Measurements from ENCODE around the gene PNMT. TPM values are rescaled to one million over a fixed set of nuclear protein-coding genes. Genes with fewer than 3 reads are reported as not detected.

Gene PNMT
- total and polyA plus RNA-seq, 5 donors from 2014 or later: 1.2 TPM; not detected in 4

- ATAC-seq (ENCODE audit: low read depth in 2 of 2) (no peak), DNase-seq (no peak)
- peaks cover 16% of the 10 kb centered on the region for H3K36me3 ChIP-seq (ENCODE audit: control insufficient read depth, insufficient read depth, low read length)
- H3K4me3 Mint-ChIP-seq: peak overlapping the region in 2 of 4 donors; percentile 3 to 45
- peaks cover 36% of the 10 kb centered on the region for H3K36me3 Mint-ChIP-seq
- H3K9me3 Mint-ChIP-seq: peaks cover 0 to 4% (median 0%) of the 10 kb centered on the region in 7 donors
- H3K27me3 Mint-ChIP-seq: no peaks in the 10 kb centered on the region
- H3K27ac Mint-ChIP-seq: peak overlapping the region in 1 of 3 donors; percentile 79
- no peaks in the 10 kb centered on the region for H3K9me3 ChIP-seq (ENCODE audit: control insufficient read depth in 2 of 2, low read length in 2 of 2)
- peaks cover 23 to 55% (median 37%) of the 10 kb centered on the region in 4 donors for H3K4me1 Mint-ChIP-seq
- H3K27ac ChIP-seq (ENCODE audit: insufficient read depth, low read length, poor library complexity, severe bottlenecking): no peak overlapping the region
- no peak overlapping the region for H3K4me3 ChIP-seq (ENCODE audit: low read depth, low read length)
- H3K4me1 ChIP-seq (ENCODE audit: control insufficient read depth, insufficient read depth, low read length, poor library complexity, severe bottlenecking): peaks cover 35% of the 10 kb centered on the region
- no peaks in the 10 kb centered on the region for H3K27me3 ChIP-seq (ENCODE audit: control insufficient read depth, insufficient read depth, low read length)
These were observed 15.2 kb downstream of the PNMT start for GRCh38 chr17:39683295-39683939.

DNA sequence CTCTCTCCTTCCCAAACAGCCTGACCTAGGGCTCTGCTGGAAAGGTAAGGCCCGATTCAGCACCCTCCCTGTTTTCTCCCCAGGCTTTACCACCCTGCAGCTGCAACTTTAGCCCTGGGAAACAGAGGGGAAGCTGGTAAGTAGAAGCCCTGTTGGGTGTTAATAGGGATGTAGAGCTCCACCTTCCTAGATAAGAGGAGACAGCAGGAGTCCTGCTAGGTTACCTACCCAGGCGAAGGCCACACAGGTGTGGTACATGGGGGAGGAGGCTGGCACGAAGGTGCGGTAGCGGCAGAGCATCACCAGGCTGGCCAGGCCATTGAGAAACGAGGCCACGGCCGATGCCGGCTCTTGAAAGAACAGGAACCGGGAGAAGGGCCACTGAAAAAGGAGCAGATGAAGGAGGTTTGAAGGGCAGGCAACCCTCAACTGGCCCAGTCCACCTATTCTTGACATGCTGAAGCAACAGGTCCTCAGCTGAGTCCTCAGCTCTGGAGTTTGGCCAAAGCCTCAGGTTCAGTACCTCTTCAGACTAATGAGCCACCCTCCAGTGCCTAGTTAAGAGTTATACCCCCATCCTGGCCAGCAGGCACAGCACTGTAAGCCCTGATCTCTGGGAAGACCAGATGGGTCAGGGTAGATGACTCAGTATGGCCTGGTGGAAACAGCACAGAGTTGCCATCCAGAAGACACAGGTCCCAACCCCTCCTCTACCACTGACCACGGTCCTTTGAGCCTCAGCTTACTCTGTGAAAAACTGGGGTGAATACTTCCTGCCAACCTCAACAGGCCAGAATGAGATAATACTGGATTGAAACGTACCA lies 16.3 kb downstream of the PNMT start:
- Histone ChIP-seq H3K36me3 (ENCODE audit: control insufficient read depth, insufficient read depth, low read length) (peaks cover 16% of the 10 kb centered on the region), H3K9me3 (ENCODE audit: control insufficient read depth in 2 of 2, low read length in 2 of 2) (no peaks in the 10 kb centered on the region), H3K4me1 (ENCODE audit: control insufficient read depth, insufficient read depth, low read length, poor library complexity, severe bottlenecking) (peaks cover 32% of the 10 kb centered on the region), H3K27ac (ENCODE audit: insufficient read depth, low read length, poor library complexity, severe bottlenecking) (no peak overlapping the region), H3K4me3 (ENCODE audit: low read depth, low read length) (no peak overlapping the region), H3K27me3 (ENCODE audit: control insufficient read depth, insufficient read depth, low read length) (no peaks in the 10 kb centered on the region)
- H3K36me3 Mint-ChIP-seq: peaks cover 35% of the 10 kb centered on the region
- peaks cover 22 to 52% (median 31%) of the 10 kb centered on the region in 4 donors for H3K4me1 Mint-ChIP-seq
- no peak for DNase-seq
- no peak for ATAC-seq (ENCODE audit: low read depth in 2 of 2)
- no peaks in the 10 kb centered on the region for H3K27me3 Mint-ChIP-seq
- H3K27ac Mint-ChIP-seq: peak overlapping the region in 1 of 3 donors; percentile 53
- peaks cover 0 to 4% (median 0%) of the 10 kb centered on the region in 7 donors for H3K9me3 Mint-ChIP-seq
- H3K4me3 Mint-ChIP-seq: peak overlapping the region in 1 of 4 donors; percentile 71

GRCh38 chr17:39687101-39687545 lies 18.9 kb downstream of the PNMT start:
- Histone ChIP-seq H3K36me3 (ENCODE audit: control insufficient read depth, insufficient read depth, low read length) (peaks cover 16% of the 10 kb centered on the region), H3K4me1 (ENCODE audit: control insufficient read depth, insufficient read depth, low read length, poor library complexity, severe bottlenecking) (peaks cover 21% of the 10 kb centered on the region), H3K9me3 (ENCODE audit: control insufficient read depth in 2 of 2, low read length in 2 of 2) (no peaks in the 10 kb centered on the region), H3K27ac (ENCODE audit: insufficient read depth, low read length, poor library complexity, severe bottlenecking) (peak overlapping the region; percentile 86), H3K27me3 (ENCODE audit: control insufficient read depth, insufficient read depth, low read length) (no peaks in the 10 kb centered on the region), H3K4me3 (ENCODE audit: low read depth, low read length) (peak overlapping the region; percentile 23)
- peaks cover 0 to 4% (median 0%) of the 10 kb centered on the region in 7 donors for H3K9me3 Mint-ChIP-seq
- H3K4me1 Mint-ChIP-seq: peaks cover 9 to 36% (median 21%) of the 10 kb centered on the region in 4 donors
- no peaks in the 10 kb centered on the region for H3K27me3 Mint-ChIP-seq
- peak overlapping the region; percentile 97 to 99 (median 98) for H3K4me3 Mint-ChIP-seq
- DNase-seq (no peak), ATAC-seq (ENCODE audit: low read depth in 2 of 2) (no peak)
- H3K27ac Mint-ChIP-seq: peak overlapping the region; percentile 96 to 99 (median 98)
- peaks cover 23% of the 10 kb centered on the region for H3K36me3 Mint-ChIP-seq

GRCh38 chr17:39687546-39688474 lies 19.6 kb downstream of the PNMT start, which contains the start of gene PGAP3:
Gene PGAP3, minus strand, starts transcription at chr17:39688057. Its CDS starts 43 bp downstream, at chr17:39688014.
- H3K4me3 Mint-ChIP-seq: peak within 1 kb of the TSS; percentile 97 to 99 (median 98)
- DNase-seq: peak; percentile 70 to 91 (median 83)
- peaks cover 19% of the 10 kb centered on the region for H3K36me3 Mint-ChIP-seq
- ATAC-seq (ENCODE audit: low read depth in 2 of 2): peak; percentile 87 to 89
- H3K4me1 Mint-ChIP-seq: peaks cover 9 to 36% (median 21%) of the 10 kb centered on the region in 4 donors
- H3K9me3 Mint-ChIP-seq: peaks cover 0 to 4% (median 0%) of the 10 kb centered on the region in 7 donors
- H3K27me3 Mint-ChIP-seq: no peaks in the 10 kb centered on the region
- Histone ChIP-seq H3K4me3 (ENCODE audit: low read depth, low read length) (peak within 1 kb of the TSS; percentile 93), H3K9me3 (ENCODE audit: control insufficient read depth in 2 of 2, low read length in 2 of 2) (no peaks in the 10 kb centered on the region), H3K36me3 (ENCODE audit: control insufficient read depth, insufficient read depth, low read length) (peaks cover 16% of the 10 kb centered on the region), H3K27ac (ENCODE audit: insufficient read depth, low read length, poor library complexity, severe bottlenecking) (peak within 1 kb of the TSS; percentile 86), H3K27me3 (ENCODE audit: control insufficient read depth, insufficient read depth, low read length) (no peaks in the 10 kb centered on the region), H3K4me1 (ENCODE audit: control insufficient read depth, insufficient read depth, low read length, poor library complexity, severe bottlenecking) (peaks cover 21% of the 10 kb centered on the region)
- H3K27ac Mint-ChIP-seq: peak within 1 kb of the TSS; percentile 96 to 99 (median 98)

DNA sequence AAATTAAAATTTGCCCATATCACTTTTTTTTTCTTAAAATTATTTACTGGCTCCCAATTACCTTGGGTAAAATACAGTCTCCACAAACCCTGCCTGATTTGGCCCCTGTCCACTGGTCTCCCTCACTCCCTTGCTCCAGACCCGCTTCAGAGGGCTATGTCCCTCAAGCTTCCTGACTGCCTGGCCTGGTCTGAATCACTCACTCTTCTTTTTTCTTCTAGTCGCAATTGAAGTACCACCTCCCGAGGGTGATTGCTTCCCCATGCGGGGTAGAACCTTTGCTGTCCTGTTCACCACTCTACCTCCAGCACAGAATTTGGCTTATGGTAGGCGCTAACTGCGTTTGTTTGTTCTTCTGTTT lies 20.2 kb downstream of the PNMT start:
- H3K4me1 Mint-ChIP-seq: peaks cover 9 to 31% (median 21%) of the 10 kb centered on the region in 4 donors
- no peaks in the 10 kb centered on the region for H3K27me3 Mint-ChIP-seq
- ATAC-seq (ENCODE audit: low read depth in 2 of 2) (no peak), DNase-seq (no peak)
- peak overlapping the region; percentile 93 for H3K4me3 ChIP-seq (ENCODE audit: low read depth, low read length)
- peak overlapping the region; percentile 86 for H3K27ac ChIP-seq (ENCODE audit: insufficient read depth, low read length, poor library complexity, severe bottlenecking)
- H3K27ac Mint-ChIP-seq: peak overlapping the region; percentile 96 to 99 (median 98)
- H3K4me3 Mint-ChIP-seq: peak overlapping the region; percentile 97 to 99 (median 98)
- peaks cover 0 to 4% (median 0%) of the 10 kb centered on the region in 7 donors for H3K9me3 Mint-ChIP-seq
- H3K36me3 Mint-ChIP-seq: peaks cover 13% of the 10 kb centered on the region
- H3K36me3 ChIP-seq (ENCODE audit: control insufficient read depth, insufficient read depth, low read length): peaks cover 10% of the 10 kb centered on the region
- H3K4me1 ChIP-seq (ENCODE audit: control insufficient read depth, insufficient read depth, low read length, poor library complexity, severe bottlenecking): peaks cover 21% of the 10 kb centered on the region
- H3K9me3 ChIP-seq (ENCODE audit: control insufficient read depth in 2 of 2, low read length in 2 of 2): no peaks in the 10 kb centered on the region
- no peaks in the 10 kb centered on the region for H3K27me3 ChIP-seq (ENCODE audit: control insufficient read depth, insufficient read depth, low read length)

GRCh38 chr17:39688945-39689344 lies 20.7 kb downstream of the PNMT start:
- peak overlapping the region; percentile 93 for H3K4me3 ChIP-seq (ENCODE audit: low read depth, low read length)

GRCh38 chr17:39694593-39694992 lies 26.3 kb downstream of the PNMT start:
- no peaks in the 10 kb centered on the region for H3K4me1 ChIP-seq (ENCODE audit: control insufficient read depth, insufficient read depth, low read length, poor library complexity, severe bottlenecking)
- Mint-ChIP-seq H3K27ac (no peak overlapping the region), H3K4me1 (peaks cover 0 to 9% (median 4%) of the 10 kb centered on the region in 4 donors), H3K4me3 (no peak overlapping the region), H3K9me3 (no peaks in the 10 kb centered on the region), H3K36me3 (no peaks in the 10 kb centered on the region), H3K27me3 (peaks cover 31% of the 10 kb centered on the region)
- DNase-seq (no peak), ATAC-seq (ENCODE audit: low read depth in 2 of 2) (no peak)
- H3K4me3 ChIP-seq (ENCODE audit: low read depth, low read length): no peak overlapping the region
- H3K27ac ChIP-seq (ENCODE audit: insufficient read depth, low read length, poor library complexity, severe bottlenecking): no peak overlapping the region
- H3K27me3 ChIP-seq (ENCODE audit: control insufficient read depth, insufficient read depth, low read length): peaks cover 2% of the 10 kb centered on the region
- no peaks in the 10 kb centered on the region for H3K36me3 ChIP-seq (ENCODE audit: control insufficient read depth, insufficient read depth, low read length)
- H3K9me3 ChIP-seq (ENCODE audit: control insufficient read depth in 2 of 2, low read length in 2 of 2): no peaks in the 10 kb centered on the region

More at GRCh38 chr17:39688945-39689344, 20.7 kb downstream of the PNMT start:
- H3K4me1 ChIP-seq (ENCODE audit: control insufficient read depth, insufficient read depth, low read length, poor library complexity, severe bottlenecking): peaks cover 21% of the 10 kb centered on the region
- Mint-ChIP-seq H3K27me3 (no peaks in the 10 kb centered on the region), H3K36me3 (peaks cover 12% of the 10 kb centered on the region), H3K9me3 (peaks cover 0 to 4% (median 0%) of the 10 kb centered on the region in 7 donors), H3K4me1 (peaks cover 9 to 31% (median 21%) of the 10 kb centered on the region in 4 donors), H3K27ac (peak overlapping the region in 2 of 3 donors; percentile 36 to 98), H3K4me3 (peak overlapping the region; percentile 72 to 98 (median 97))
- no peak for DNase-seq
- no peaks in the 10 kb centered on the region for H3K27me3 ChIP-seq (ENCODE audit: control insufficient read depth, insufficient read depth, low read length)
- peaks cover 8% of the 10 kb centered on the region for H3K36me3 ChIP-seq (ENCODE audit: control insufficient read depth, insufficient read depth, low read length)
- H3K27ac ChIP-seq (ENCODE audit: insufficient read depth, low read length, poor library complexity, severe bottlenecking): no peak overlapping the region
- ATAC-seq (ENCODE audit: low read depth in 2 of 2): no peak
- H3K9me3 ChIP-seq (ENCODE audit: control insufficient read depth in 2 of 2, low read length in 2 of 2): no peaks in the 10 kb centered on the region
